Measurements from ENCODE around the gene HOMEZ.
"Not testable (repeated sequence)": the region's sequence is repeated elsewhere in the genome, so short reads cannot be mapped to it uniquely, and the experiment has no call there.

- TF ChIP-seq CTCF (conservative IDR thresholded peaks at IDR 0.05; ENCODE audit: low read depth in 2 of 2); EZH2 (IDR thresholded peaks at IDR 0.05; ENCODE audit: low read depth, unreplicated experiment); POLR2AphosphoS5 (IDR thresholded peaks at IDR 0.05; ENCODE audit: low read depth); NANOG (IDR thresholded peaks at IDR 0.05; ENCODE audit: borderline replicate concordance); EZH2phosphoT487 (IDR thresholded peaks at IDR 0.05; ENCODE audit: unreplicated experiment); REST (IDR thresholded peaks at IDR 0.05; ENCODE audit: unreplicated experiment); ZNF331 (CRISPR knock-in tag; IDR thresholded peaks at IDR 0.05; ENCODE audit: low read depth); ETS1 (IDR thresholded peaks at IDR 0.05); JUNB (IDR thresholded peaks at IDR 0.05; ENCODE audit: unreplicated experiment); ZNF114 (CRISPR knock-in tag; IDR thresholded peaks at IDR 0.05): not testable (repeated sequence)
Observed at GRCh38 chr14:23277928-23278327, 8.0 kb downstream of the HOMEZ start.
